GM21717 (cell line): ENCODE data around the gene MSLN.
A peak's percentile ranks its signal among the peaks of the same experiment; 100 is the strongest.

ENCODE experiments used
- ATAC-seq: cut with Tn5 transposase; IDR thresholded peaks from one replicate; pipeline ENCODE4 v1.9.1; 2021; ENCODE audit warnings: mild to moderate bottlenecking, moderate library complexity; ENCODE audit not compliant: unreplicated experiment

The MSLN gene

DNA sequence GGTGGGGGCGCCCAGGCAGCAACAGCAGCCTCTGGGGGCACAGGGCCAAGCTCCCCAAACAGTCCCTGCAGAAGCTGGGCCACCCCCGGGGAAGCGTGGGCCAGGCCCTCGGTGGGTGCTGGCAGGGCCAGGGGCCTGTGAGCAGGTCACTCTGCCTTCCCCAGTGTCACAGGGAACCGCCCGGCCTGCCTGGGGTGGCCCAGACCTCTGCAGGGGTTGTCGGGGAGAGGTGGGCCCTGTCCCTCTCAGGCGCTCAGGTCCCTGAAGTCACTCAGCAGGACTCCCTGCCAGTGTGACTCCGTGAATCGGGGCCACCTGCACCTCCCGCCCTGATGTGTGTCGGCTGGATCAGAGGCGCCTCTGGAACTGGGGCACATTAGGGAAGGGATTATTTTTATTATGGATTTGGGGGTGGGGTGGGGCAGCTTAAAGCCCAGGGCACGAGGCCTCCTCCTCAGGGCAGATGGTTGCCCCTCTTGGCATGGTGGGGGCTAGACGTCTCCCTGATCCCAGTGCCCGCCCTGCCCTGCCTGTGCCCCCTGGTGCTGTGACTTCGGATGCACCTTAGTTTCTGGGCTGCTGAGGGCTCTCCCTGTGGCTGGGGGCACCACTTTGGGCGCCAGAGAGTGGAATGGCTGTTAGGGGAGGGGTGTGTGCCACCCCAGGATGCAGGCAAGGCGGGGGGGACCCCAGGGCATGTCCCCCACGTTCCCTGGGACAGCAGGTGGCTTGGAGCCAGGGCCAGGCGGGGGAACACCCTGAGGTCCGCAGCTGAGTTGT lies 41.2 kb downstream of the MSLN start:
- ATAC-seq, result no peak

DNA sequence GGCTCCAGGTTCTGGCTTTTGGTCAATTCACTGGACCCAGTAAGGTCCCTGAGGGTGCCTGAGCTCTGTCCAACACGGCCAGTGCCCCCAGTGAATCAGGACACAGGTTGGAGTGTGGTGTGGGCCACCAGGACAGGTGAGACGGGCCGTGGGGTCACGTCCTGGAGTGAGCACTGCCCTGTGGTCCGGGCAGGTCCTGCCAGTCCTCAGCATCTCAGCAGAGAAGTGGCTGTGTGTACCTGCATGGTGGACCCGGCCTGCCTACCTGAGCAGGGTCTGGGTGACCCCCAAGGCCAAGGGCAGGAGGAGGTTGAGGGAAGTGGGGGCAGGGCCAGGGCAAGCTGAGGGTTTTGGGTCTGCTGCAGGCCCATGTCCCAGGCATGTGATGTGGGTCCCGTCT lies 41.9 kb downstream of the MSLN start:
- no peak for ATAC-seq

DNA sequence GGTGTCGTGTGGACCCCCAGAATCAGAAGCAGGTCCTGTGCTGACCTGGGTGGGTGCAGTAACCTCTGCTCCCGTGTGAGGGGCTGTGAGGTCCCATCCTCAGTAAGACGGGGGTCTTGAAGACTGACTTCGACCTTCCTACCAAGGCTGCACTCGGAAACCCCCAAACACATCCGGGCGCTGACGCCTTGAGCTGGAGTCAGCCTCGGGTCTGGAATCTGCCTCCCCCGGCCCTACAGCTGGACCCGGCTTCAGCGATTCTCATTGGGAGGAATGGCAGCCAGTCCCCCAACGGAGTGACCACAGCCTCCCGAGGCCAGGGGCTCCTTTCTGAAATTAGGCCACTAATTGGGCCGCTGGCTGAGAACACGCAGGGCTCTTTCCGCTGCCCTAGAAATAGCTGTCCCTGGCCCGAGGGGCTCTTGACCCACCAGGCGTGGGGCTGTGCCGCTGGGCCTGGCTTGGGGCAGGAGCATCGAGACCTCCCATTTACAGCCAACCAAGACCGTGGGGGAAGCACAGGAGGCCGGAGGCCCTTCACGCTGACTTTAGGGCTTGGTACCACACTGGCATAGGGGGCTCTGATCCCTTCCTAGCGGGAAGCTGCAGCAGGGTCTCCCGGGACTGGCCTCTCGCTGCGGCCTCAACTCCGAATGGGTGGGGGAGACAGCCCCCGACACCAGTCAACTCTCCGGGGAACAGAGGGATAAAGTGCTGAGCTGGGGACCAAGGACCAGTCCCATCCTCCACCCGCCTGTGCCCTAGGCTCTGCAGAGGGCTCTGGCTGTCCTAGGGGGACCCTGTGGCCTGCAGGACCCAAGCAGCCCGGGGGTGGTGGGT lies 42.6 kb downstream of the MSLN start:
- no peak for ATAC-seq

DNA sequence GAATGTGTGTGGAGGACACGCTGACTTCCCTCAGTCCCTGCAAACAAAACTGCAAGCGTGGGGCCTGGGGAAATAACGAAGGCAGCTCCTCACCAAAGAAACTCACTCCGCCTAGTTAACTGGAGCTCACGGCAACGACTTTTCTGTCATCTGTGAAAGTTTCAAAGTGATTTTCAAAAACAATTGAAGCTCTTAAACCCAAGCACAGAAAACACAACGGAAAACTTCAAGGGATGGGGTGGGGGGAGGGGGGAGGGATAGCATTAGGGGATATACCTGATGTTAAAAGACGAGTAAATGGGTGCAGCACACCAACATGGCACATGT lies 43.2 kb downstream of the MSLN start:
- ATAC-seq, result no peak

DNA sequence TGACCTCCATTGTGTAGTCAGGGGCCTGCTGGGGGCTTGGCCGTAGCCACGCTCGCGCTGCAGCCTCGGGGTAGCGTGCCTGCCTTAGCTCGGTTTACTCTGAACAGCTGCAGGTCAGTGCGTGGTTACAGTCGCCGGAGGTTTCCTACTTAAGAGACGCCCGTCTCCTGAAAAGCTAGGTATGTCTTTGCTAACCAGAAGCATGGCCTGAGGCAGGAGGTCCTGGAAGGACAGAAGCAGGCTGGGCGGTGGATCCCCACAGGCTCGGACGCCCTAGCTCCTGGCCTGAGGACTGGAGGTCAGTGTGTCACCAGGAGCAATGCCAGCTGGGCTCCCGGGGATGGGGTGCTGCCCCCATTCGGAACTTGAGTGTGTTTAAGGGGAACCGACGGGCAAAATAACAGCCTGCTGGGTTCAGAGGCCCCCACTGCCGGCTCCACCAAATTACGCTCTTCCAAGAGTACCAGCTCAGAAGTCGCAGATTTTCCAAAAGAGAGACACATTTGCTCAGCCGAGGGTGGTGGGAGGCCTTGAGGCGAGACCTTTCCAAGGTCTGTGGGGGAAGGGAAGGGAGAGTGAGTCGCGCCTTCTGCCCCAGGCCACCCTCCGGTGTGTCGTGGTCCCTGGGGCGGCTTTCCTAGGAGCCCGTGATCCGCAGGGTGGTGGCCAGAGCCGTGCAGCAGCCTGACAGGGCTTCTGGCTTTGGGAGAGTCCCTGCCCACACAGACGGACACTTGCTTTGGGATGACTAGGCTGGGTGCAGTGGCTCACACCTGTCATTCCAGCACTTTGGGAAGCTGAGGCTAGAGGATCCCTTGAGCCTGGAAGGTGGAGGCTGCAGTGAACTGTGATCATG lies 43.9 kb downstream of the MSLN start:
- no peak for ATAC-seq

DNA sequence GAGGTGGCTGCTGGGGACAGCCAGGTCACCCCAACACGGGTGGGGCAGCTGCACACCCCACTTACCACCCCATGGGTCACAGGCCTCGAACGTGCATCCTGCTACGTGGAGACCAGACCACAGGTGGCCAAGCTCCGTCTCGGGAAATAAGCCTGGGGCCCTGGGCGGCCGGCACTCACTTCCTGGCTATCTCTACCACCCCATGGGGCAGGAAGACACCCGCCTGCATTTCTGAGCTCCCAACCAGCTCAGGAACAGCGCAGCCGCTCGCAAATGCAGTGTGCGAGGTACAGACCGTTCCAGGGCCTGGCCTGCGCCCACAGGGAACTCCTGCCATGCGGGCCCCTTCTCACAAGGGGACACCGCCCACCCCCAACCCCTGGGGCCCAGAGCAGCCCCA lies 44.9 kb downstream of the MSLN start:
- no peak for ATAC-seq

DNA sequence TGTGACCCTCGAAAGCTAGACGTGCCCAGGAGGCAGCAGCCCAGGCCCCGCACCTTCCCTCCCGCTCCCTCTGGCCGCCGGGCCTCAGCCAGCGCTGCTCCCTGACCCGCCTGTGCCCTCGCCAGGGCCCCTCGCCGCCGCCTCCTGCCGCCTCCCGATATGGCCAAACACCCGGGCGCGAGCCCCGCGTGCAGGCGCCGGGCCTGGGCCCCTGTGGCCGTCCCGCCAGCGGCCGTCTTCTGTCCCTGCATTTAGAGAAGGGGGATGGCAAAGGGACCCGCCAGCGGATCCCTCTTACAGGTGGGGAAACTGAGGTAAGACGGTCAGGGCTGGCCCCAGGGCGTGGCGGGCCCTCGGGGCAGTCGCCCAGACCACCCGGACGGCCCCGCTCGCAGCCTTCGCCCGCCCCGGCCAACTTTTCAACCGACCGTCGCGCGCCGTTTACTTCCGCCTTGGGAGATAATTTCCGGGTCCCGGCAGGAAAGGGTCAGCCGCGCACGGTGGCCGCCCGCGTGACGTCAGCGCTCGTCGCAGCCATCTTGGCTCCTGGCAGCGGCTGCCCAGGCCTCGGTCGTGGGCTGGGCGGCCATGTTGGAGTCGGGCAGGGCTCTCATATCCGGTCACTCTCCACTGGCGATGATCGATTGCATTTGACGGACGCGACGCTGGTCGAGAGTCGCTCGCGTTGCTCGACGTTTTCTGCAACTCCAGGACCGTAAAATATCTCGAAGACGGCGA lies 47.0 kb downstream of the MSLN start:
- peak; percentile 71 for ATAC-seq

DNA sequence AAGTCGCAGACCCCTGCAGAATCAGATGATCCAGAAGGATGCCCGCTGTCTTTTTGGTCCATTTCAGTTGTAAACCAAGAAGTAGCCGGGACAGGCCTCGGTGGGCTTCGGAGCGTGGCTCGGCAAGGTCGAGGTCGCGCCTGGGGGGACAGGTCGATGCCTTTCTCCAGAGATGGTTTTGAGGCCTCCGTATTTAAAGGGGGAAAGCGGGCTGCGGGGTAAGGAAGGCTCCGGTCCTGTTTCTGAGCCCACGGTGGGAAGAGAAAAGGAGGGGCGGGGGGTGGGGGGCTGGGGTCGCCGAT lies 47.5 kb downstream of the MSLN start:
- ATAC-seq, result no peak

DNA sequence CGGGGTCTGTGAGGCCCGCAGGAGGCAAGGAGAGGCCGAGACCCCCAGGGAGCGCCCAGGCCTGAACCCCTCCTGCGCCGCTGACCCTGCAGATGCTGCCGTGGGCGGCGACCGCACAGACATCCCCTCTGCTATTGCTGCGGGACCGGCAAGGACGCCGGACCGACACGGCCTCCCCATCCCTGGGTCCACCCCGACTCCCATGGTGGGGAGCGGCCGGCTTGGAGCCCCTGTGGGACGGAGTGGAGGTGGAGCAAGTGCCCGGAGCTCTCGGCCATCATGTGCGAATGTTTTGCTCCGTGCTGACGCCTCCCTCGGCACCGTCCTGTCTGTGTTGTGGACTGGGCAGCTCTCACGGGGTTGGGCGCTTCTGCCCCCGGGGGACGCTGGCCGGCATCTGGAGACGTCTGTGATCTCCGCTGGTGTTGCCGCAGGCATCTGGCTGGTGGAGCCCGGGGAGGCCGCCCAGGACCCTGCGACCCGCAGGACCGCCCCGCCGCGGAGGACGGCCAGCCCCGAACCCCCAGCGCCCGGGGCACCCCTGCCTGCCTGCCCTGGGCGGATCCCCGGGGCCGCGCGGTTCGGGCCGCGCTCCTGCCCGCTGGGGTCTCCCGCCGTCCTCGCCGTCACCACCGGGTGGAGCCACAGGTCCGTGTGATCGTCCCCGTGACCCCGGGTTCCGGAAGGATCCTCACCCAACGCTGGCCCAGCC lies 52.8 kb downstream of the MSLN start:
- no peak for ATAC-seq

DNA sequence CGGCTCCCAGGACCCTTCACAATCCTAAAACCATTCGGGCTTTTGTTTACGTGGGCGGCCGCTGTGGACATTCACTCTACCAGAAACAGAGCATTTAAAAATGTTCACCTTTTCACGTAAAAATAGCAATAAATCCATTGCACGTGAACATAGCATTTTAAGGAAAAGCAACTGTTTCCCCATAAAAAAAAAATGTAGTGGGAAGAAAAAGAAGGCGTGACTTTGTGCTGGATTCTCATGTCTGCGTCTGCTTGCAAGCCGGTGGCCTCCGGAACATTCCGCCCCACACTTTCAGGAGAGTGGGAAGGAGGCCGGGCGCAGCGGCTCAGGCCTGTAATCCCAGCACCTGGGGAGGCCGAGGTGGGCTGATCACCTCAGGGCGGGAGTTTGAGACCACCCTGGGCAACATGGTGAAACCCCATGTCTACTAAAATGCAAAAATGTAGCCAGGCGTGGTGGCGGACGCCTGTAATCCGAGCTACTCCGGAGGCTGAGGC lies 53.4 kb downstream of the MSLN start:
- no peak for ATAC-seq

DNA sequence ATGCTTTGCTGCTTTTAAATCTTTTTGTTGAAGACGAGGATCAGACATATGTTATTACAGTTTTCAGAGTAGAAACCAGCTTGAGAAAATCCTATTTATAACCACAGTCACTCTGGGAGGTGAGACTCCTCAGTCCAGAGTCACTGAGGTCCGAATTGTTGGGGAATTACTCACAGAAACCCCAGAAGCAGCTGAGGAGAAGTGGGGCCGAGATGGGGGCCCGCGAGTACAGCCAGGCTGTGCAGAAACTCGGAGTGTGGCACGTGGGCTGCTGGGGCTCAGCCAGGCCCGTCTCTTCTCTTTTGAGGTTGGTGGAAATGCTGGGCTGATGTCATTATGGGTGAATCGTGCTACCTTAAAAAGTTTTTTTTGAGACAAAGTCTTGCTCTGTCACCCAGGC lies 54.4 kb downstream of the MSLN start:
- no peak for ATAC-seq

DNA sequence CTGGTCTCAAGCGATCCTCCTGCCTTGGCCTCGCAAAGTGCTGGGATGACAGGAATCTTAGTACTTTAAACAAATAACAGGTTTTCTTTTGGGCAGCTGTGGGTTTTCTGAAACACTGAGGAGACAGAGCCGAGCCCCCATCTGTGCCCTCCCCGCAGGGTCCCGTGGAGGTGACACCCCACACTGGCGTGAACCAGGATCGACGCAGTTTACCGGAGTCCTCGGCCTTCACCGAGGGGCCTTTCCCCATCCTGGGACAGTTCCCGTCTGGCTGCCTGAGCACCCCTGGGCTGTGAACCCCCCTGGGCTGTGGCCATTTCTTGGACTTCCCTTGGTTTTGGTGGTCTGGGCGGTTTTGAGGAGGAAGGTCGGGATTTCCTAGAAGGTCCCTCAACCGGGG lies 55.3 kb downstream of the MSLN start:
- no peak for ATAC-seq

DNA sequence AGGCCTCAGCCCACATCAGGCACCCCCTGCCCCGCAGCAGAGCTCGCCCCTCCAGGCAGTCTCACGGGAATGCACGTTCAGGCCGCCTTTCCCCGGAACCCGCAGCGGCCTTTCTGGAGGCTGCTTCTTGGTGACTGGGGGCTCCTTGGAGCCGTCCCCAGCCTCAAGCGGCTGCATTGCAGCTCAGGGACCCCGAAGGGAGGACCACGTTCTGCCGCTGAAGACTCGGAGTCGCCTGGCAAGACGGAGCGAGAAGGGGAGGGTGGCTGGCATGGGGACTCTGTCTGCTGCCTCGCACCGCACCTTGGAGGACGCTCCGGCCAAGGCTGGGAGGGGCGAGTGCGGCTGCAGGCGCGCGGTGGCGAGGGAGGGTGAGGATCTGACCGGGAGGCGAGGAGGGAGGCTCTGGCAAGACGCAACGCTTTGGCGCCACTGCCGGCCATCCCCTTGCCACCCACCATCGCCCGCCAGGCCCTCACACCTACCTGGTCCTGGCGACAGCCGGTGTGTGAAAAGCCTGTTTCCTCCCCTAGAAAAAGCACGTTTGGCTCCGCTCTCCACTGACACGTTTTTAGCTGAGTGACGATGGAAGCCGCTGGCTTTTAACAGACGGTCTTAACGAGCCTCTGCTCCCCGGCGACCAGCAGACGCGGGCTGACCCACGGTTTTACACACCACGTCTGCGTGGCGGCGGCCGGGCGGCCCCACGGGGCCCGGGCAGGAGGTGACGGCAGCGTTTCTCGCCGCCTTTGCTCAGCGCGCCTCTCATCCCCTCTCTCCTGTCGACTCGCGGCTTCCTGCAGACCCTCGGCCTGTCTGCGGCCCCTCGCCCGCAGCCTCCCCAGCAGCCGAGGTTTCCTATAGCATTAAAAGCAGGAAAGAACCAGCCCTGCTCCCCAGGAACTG lies 56.7 kb downstream of the MSLN start:
- ATAC-seq, result no peak

DNA sequence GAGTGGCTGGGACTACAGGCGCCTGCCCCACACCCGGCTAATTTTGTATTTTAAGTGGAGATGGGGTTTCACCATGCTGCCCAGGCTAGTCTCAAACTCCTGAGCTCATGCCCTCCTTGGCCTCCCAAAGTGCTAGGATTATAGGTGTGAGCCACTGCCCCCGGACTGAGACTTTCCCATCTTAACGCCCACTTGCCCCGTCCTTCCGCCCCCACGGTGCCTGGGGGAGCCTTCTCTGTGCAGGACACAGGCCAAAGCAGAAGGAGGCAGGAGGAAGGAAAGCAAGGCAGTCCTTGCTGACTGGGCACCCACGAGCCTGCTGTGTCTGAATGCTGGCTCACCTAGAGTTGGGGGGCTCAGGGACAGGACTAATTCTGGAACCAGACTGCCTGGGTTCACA lies 57.6 kb downstream of the MSLN start:
- ATAC-seq, result no peak
